CD4-positive, alpha-beta T cell treated with Interleukin-21 for 1 hour (primary cell): ENCODE results near the gene ZNG1E.
"Not testable (repeated sequence)": the region's sequence is repeated elsewhere in the genome, so short reads cannot be mapped to it uniquely, and the experiment has no call there.

ENCODE experiments used
- DNase-seq: peaks from one replicate; pipeline ENCODE4 v3.0.0-alpha.2; 2020

The ZNG1E gene

GRCh38 chr9:65675589-65676021 lies at the start of gene ZNG1E:
TSS of gene ZNG1E (plus strand) at chr9:65675928. CDS start at chr9:65675977, 49 bp downstream.
- peak; percentile 86 for DNase-seq

DNA sequence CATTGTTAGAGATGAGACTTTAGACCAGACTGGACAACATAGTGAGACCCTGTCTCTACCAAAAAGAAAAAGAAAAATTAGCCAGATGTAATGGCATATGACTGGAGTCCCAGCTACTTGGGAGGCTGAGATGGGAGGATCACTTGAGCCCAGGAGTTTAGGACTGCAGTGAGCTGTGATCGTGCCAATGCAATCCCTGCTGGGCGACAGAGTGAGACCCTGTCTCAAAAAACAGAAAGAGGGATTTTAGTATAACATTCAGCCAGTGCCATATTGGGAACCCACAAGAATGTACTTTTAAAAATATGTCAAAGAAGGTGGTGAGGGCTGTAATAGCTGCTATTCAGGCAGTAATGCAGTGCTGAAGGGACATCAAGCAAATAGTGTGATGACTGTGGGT lies 2.1 kb upstream of the ZNG1E start:
- not testable (repeated sequence) for DNase-seq

DNA sequence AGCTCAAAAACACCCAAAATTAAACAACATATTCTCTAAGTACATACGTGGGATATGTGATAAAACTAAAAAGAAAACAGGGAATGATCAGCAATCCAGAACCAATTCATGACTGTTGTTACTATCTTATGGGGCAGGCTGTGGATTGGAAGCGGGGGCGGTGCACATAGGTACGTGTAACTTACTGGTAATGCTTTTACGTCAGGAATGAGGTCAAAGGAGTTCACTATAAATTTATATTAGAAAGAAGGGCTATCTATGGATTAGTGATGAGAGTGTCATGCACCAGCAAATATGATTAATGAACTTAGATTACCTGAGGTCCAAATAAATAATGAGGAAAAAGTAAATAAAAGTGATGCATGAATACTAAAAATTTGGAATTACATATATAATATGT lies 710 bp upstream of the ZNG1E start:
- DNase-seq, result peak; percentile 11

DNA sequence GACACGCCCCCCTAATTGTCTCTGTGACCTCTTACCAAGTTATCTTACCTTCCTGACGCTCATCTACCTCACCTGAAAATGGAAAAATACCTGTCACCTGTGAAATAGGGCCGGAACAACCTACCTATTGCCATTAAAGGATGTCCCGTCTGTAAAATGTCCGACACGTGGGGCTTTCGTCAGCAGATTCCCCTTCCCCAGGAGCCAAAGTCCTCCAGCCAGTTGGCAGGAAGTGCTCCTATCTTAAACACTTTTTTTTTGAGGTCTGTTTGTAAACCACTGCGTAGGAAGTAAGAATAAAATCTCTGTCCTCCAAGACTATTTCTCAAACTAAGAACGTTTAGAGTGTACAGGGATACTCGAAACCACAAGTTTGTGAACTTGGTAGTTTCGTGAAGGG lies 661 bp downstream of the ZNG1E start:
- peak; percentile 62 for DNase-seq

DNA sequence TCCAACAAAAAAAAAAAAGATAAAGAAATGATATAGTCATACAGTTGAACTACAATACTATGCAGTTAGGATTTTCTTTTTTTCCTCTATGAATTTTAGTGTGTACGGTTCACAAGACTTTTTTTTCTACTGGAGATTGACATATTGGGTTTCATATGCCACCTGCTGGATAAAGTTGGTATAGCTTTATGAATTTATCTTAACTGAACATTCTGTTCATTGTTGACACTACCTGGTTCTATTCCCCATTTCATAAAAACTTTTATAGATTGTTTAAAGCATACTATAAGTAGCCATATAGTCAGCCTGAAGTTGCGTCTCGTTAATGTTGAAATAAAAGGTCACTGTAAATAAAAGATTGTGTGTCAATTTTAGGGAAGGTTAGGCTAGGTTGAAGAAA lies 2.8 kb downstream of the ZNG1E start:
- DNase-seq, result not testable (repeated sequence)

- not testable (repeated sequence) for DNase-seq
These were observed 27.8 kb downstream of the ZNG1E start for GRCh38 chr9:65703550-65703949.

DNA sequence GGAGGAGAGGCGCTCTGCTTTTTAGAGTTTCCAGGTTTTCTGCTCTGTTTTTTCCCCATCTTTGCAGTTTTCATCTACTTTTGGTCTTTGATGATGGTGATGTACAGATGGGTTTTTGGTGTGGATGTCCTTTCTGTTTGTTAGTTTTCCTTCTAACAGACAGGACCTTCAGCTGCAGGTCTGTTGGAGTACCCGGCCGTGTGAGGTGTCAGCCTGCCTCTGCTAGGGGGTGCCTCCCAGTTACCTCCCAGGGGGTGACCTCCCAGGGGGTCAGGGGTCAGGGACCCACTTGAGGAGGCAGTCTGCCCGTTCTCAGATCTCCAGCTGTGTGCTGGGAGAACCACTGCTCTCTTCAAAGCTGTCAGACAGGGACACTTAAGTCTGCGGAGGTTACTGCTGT lies 38.7 kb downstream of the ZNG1E start:
- DNase-seq, result not testable (repeated sequence)

DNA sequence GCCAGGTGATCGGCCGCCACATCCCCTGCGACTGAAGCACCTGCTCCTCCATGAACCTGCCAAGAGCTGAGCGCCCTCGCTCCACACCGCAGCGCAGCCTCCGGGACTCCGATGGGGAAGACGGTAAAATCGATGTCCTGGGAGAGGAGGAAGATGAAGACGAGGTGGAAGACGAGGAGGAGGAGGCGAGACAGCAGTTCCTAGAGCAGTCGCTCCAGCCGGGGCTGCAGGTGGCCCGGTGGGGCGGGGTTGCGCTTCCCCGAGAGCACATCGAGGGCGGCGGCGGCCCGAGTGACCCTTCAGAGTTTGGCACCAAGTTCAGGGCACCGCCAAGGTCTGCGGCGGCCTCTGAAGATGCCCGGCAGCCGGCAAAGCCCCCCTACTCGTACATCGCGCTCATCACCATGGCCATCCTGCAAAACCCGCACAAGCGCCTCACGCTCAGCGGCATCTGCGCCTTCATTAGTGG lies 61.4 kb downstream of the ZNG1E start, which contains the start of gene FOXD4L4:
Gene FOXD4L4 (plus strand): TSS at position 51 of the 469 bp plus-strand sequence. CDS start 0 bp downstream, at position 51.
- not testable (repeated sequence) for DNase-seq

DNA sequence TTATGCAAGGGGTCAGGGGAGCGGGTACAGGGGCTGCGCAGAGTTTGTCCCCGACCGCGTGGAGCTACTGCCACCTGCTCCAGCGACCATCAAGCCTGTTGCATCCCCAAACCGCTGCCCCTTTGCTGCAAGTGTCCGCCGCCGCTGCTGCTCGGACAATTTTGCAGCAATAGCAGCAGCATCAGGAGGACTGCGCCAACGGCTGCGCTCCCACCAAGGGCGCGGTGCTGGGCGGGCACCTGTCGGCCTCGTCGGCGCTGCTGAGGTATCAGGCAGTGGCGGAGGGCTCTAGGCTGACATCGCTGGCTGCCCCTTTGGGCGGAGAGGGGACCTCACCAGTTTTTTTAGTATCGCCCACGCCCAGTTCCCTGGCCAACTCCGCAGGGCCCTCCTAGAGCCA lies 62.4 kb downstream of the ZNG1E start:
- not testable (repeated sequence) for DNase-seq
